Measurements from ENCODE around the gene SH3RF2.
A peak's percentile ranks its signal among the peaks of the same experiment; 100 is the strongest.
"Not testable (repeated sequence)": the region's sequence is repeated elsewhere in the genome, so short reads cannot be mapped to it uniquely, and the experiment has no call there.

The SH3RF2 gene

GRCh38 chr5:145936401-145937131 is at the start of gene SH3RF2:
TSS of gene SH3RF2 (plus strand) at chr5:145936578. CDS start at chr5:145937929, 1,351 bp downstream.
- DNase-seq, result peak; percentile 83

DNA sequence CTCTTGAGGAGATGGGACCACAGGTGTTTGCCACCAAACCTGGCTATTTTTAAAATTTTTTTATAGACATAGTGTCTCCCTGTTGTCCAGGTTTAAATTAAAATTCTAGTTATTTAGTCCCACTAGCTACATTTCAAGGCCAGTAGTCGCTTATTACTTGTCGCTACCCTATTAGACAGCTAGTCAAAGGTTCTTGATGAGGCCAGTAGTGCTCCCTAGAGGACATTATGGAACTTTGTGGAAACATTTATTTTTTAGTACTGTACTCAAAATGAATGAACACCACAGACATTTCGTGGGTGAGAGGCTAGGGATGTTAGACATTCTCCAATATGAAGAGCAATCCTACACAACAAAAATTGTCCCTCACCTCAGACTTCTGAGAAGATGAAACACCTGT is 49.2 kb upstream of the SH3RF2 start:
- no peak for DNase-seq

GRCh38 chr5:145887976-145888574 is 48.3 kb upstream of the SH3RF2 start:
- peak; percentile 3 for DNase-seq

DNA sequence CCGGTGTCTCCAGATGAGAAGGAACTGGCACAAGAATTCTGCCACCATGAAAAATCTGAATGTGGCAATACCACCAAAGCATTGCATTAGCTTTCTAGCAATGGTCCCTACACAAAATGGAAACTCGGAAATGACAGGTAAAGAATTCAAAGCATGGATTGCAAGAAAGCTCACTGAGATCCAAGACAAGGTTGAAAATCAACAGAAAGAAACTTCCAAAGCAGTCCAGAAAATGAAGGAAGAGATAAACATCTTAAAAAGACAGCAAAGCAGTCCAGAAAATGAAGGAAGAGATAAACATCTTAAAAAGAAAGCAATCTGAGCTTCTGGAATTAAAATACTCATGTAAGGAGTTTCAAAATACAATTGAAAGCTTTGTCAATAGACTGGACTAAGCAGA is 46.8 kb upstream of the SH3RF2 start:
- DNase-seq, result no peak

- DNase-seq, result not testable (repeated sequence)
Observed at GRCh38 chr5:145891378-145891777, 45.0 kb upstream of the SH3RF2 start.

DNA sequence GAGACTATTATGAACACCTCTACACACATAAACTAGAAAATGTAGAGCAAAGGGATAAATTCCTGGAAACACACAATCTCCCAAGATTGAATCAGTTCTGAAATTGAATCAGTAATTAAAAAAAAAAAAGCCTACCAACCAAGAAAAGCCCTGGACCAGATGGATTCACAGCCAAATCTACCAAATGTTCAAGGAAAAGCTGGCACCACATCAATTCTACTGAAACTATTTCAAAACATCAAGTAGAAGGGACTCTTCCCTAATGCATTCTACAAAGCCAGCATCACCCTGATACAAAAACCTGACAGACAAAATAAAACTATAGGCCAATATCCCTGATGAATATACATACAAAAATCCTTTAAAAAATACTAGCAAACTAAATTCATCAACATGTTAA is 38.2 kb upstream of the SH3RF2 start:
- DNase-seq, result no peak

GRCh38 chr5:145902421-145902820 is 34.0 kb upstream of the SH3RF2 start:
- no peak for DNase-seq

DNA sequence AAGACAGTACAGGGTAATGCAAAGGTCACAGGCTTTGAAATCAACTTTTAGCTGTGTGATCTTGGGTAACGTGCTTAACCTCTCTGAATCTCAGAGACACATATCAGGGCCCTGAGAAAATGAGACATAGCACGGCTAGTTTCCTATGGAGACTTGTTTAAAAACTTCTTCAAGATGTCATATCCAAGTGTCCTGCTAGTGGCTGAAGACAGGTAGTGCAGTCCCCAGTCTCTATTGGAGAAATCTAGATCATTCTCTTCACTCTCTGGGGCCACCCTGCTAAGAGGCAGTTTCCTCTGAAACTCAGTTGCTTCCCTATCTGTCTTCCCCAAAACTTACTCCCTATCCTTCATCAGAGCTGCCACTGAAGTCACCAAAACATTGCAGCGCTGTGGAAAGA is 33.3 kb upstream of the SH3RF2 start:
- DNase-seq, result no peak

- no peak for DNase-seq
Observed at GRCh38 chr5:145903867-145904266, 32.5 kb upstream of the SH3RF2 start.

DNA sequence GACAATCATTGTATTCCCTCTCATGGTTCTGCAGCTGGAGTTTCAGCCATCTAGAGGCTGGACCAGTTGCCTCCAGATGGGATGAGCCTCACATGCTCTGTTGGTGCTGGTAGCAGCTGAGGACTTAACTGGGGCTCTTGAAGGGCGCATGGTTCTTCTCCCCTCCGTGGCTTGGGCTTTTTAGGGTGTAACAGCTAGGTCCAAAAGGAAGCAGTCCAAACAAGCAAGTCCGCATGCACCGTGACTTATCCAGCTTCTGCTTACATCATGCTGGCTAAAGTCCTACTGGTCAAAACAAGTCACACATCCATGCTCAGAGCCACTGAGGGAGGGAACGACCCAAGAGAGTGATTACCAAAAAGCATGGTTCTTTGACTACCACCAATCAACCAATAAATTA is 31.6 kb upstream of the SH3RF2 start:
- DNase-seq, result no peak

- DNase-seq, result no peak
Observed at GRCh38 chr5:145906401-145906800, 30.0 kb upstream of the SH3RF2 start.

DNA sequence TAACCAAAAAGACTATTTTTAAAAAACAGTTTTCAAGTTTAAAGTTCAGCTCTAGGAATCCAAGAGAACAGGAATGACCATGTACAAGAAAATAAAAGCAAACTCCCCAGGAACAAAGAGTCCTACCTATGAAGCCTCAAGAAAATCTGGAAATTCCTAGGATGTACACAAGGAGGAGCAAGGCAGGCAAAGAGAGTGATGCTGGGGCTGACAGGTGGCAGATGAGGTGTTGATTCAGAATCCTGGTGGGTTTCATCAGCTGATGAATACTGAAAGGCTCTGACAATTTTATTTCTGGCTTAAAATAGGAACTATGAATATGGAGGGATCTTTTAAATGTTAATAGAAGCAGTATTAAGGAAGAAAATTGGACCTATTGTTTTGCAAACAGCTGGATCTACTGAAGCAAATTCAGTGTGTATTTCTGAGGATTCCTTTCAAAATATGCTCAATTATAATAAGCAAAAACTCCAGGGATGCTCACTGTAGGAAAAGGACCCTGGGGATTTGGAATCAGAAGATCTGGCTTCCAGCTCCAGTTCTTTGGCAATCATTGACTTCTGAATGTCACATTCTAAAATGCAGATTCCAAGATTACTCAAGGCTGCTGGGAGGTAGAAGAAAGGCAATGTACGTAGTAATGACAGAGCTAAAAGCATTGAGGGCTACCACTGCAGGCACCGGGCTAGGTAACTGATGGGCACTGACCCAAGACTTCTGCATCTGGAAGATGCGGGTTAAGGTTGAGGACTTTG is 28.0 kb upstream of the SH3RF2 start:
- DNase-seq, result no peak

- DNase-seq, result no peak
Observed at GRCh38 chr5:145911164-145911563, 25.2 kb upstream of the SH3RF2 start.

GRCh38 chr5:145912019-145912418 is 24.4 kb upstream of the SH3RF2 start:
- DNase-seq, result no peak

GRCh38 chr5:145912594-145912993 is 23.8 kb upstream of the SH3RF2 start:
- no peak for DNase-seq

DNA sequence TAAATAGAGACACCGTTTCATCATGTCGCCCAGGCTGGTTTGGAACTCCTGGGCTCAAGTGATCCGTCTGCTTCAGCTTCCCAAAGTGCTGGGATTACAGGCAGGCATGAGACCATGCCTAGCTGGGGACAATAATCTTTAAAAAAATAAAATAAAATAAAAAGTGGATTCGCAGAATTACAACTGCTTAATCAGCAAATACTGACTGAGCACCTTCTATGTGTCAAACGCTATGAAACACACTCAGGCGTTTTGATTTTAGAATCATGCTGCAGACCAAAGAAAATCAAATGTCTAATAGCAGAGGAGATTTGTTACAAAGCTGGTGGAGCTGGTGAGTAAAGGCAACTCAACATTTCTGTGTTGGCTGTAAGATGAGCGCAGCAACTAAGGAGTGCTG is 22.7 kb upstream of the SH3RF2 start:
- DNase-seq, result no peak

- DNase-seq, result no peak
Observed at GRCh38 chr5:145915970-145916638, 20.3 kb upstream of the SH3RF2 start.

GRCh38 chr5:145917288-145917687 is 19.1 kb upstream of the SH3RF2 start:
- DNase-seq, result no peak

DNA sequence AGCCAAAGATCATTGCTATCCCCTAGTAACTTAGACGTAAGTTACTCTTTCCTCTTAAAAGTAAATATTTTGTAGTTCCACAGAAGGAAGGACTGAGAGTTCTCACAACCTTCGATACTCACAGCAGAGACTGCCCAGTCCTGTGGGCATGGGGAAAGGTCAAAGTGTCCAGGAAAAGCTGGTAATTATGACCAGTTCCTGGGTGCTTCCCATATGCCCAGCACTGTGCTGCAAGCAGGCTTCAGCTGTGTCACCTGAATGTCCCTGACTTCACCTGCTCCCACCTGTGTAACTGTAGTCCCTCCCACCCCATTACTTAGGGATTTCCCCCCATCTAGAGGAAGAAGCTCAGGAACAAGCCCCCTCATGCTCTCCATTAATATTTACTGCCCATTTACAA is 18.0 kb upstream of the SH3RF2 start:
- DNase-seq, result no peak

GRCh38 chr5:145919413-145919812 is 17.0 kb upstream of the SH3RF2 start:
- DNase-seq, result no peak

DNA sequence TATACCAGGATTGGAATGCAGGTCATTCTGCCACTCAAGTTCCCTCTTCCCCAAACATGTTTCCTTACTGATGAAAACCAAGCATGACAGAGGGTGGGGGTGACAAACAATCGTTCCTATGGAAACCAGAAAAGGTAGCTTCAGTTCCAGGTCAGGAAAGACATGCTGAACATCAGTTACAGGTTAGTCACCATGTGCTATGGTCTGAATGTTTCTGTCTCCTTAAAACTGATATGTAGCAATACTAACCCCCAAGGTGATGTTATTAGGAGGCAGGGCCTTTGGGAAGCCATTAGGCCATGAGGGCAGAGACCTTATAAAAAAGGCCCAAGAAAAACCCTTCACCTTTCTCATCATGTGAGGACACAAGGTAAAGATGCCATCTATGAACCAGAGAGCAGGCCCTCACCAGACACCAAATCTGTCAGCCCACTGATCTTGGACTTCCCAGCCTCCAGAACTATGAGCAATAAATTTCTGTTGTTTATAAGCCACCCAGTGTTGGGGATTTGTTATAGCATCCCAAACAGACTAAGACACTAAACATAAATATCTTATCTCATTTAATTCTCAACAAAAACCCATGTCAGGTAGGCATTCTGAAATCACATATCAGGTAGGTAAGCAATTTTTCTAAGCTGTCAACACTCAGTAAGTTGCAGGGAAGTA is 15.7 kb upstream of the SH3RF2 start:
- no peak for DNase-seq

DNA sequence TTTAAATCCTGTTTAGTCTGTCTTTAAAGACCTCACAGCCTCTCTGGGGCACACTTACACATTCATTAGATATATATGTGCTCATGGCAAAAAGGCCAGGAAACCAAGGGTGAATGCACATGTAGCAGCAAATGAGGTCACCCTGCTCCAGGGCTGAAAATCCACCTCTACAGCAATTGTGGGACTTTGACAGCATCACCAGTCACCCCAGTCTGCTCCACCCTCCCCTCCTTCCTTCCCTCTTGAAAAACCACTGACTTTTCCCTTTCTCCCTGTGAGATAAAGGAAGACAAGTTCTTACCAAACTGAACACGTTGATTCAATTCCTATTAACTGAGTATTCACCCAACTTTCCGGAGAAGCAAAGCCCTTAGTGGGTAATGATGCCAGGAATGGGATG is 15.2 kb upstream of the SH3RF2 start:
- DNase-seq, result no peak

DNA sequence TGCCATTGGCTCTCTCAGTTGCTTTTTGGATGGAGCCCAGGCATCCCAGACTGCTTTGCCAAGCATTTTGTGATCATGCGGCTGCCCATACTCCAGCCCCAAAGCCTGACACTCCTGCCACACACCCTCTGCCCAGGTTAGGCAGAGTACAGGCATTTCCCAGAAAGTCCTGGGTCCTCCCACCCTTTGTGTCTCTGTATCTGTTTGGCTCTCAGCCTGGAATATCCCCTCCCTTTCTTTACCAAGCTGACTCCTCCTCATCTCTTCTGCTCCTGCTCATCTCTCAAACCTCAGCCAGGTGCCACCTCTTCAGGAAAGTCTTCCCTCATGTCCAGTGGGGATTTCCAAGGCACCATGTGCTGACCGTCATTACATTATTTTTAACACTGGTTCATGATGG is 14.3 kb upstream of the SH3RF2 start:
- no peak for DNase-seq

Measured in activated CD4-positive, alpha-beta T cell treated with anti-CD3 and anti-CD28 coated beads, Interleukin-2, amount 50 U/mL, for 16 hours (primary cell).